Choroid plexus epithelial cell (primary cell): ENCODE measurements around the gene PHLDB2.

Source experiments
- DNase-seq: peaks from one replicate; pipeline ENCODE4 v3.0.0-alpha.2; 2010; ENCODE audit warnings: low read depth
- H3K4me3 ChIP-seq: 2 replicates; pipeline ENCODE4 v1.5.1; 2011; ENCODE audit warnings: low read depth, mild to moderate bottlenecking, control low read depth, low read length, moderate library complexity
- TF ChIP-seq, protein P1 (sequence below): conservative IDR thresholded peaks from 2 replicates; pipeline ENCODE4 v1.5.1; 2011; ENCODE audit warnings: low read depth, mild to moderate bottlenecking, control low read depth, inconsistent platforms, low read length, moderate library complexity

PHLDB2 gene

DNA sequence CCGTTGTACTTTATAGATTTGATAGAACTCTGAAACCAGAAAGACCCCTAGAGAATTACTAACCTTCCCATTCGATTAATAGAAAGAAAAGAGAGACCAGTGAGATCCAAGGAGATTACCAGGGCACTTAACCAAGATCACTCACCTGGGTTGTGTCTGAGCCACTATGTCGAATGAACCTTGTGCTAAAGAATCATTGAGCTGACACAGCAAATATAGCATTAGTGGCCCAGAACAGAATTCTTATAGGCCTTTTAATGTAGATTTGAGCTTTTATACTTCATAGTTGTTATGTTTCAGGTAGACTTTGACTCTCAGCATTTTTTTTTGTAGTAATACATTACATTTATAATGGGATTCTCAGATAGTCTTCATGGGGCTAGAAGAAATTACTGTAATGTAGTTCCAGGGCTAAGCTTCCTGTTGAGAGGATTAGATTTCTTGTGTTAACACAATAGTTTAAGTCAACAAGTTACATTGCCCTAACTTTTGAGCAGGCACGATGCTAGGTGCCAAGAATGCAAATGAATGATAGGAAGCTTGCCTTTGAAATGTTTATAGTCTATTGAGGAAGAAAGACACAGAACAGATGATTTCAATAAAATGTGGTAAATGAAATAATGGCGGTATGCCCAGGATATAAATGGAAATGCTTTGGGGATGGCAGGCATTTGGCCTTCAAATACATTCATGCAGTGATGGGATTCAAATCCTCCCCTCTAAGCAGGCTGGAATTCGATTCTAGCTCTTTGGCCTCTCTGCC lies 95.3 kb downstream of the PHLDB2 start:
- TF ChIP-seq, protein P1, sequence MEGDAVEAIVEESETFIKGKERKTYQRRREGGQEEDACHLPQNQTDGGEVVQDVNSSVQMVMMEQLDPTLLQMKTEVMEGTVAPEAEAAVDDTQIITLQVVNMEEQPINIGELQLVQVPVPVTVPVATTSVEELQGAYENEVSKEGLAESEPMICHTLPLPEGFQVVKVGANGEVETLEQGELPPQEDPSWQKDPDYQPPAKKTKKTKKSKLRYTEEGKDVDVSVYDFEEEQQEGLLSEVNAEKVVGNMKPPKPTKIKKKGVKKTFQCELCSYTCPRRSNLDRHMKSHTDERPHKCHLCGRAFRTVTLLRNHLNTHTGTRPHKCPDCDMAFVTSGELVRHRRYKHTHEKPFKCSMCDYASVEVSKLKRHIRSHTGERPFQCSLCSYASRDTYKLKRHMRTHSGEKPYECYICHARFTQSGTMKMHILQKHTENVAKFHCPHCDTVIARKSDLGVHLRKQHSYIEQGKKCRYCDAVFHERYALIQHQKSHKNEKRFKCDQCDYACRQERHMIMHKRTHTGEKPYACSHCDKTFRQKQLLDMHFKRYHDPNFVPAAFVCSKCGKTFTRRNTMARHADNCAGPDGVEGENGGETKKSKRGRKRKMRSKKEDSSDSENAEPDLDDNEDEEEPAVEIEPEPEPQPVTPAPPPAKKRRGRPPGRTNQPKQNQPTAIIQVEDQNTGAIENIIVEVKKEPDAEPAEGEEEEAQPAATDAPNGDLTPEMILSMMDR = no peak
- H3K4me3 ChIP-seq = no peak overlapping the region
- no peak for DNase-seq

DNA sequence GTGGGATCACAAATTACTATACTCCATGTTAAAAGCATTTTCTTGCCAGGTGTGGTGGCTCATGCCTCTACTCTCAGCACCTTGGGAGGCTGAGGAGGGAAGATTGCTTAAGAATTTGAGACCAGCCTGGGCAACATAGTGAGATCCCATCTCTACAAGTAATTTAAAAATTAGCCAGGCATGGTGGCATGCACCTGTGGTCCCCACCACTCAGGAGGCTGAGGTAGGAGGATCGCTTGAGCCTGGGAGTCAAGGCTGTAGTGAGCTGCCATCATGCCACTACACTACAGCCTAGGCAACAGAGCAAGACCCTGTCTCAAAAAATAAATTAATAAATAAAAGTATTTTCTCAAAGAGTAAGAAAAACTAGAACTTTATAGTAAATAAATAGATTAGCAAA lies 96.8 kb downstream of the PHLDB2 start:
- no peak for DNase-seq
- TF ChIP-seq, protein P1 = no peak
- H3K4me3 ChIP-seq = no peak overlapping the region

DNA sequence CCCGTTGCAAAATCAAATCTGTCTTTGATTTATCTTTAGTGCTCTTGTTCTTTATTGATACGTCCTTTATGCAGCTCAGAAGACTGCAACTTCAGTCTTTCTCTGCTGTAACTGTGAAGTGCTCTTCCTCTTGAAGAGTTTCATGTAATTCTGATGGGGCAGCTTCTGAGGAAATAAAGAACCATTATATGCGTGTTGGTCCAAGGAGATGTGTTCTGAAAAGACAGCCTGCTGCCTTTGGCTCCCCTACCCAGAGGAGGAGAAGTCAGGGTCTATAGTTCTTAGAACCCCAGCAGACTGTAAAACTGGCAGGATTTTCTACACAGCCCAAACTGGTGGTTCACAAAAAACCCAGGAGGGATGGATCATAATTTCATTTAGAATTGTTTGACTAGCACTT lies 97.4 kb downstream of the PHLDB2 start:
- no peak overlapping the region for H3K4me3 ChIP-seq
- TF ChIP-seq, protein P1 = no peak
- no peak for DNase-seq

DNA sequence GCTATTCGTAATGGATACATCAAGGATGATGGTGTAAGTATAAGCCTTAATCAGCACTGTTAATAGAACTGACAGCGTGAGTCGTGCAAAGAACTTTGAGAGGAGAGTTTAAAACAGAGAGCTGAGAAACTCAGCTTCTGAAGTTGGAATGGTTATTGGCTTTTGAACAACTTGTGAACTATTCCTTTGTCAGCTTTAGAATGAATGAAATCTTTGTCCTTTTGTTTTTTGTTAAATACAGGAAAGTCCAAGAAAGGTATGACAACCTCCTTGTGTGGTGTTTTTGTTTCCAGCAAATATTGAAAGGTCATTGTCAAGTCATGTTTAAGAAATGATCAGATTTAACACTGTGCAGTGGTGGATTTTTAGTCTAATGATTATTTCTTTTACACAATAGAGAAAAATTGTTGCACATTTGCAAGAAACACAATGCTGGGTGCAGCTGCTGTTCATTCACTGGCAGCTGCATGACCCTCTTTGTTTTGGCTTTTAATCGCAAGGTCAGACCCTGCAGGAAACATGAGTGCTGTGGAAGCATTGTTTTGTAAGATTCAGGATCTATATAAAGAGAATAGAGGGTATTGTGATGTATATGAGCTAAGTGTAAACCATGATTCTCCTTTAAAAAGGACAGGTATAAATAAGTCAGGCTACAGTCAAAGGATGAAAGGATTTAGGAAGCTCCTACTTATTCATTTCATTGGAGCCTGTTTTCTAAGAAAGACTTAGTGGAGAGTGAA lies 98.1 kb downstream of the PHLDB2 start:
- TF ChIP-seq, protein P1 = no peak
- no peak for DNase-seq
- H3K4me3 ChIP-seq = no peak overlapping the region

DNA sequence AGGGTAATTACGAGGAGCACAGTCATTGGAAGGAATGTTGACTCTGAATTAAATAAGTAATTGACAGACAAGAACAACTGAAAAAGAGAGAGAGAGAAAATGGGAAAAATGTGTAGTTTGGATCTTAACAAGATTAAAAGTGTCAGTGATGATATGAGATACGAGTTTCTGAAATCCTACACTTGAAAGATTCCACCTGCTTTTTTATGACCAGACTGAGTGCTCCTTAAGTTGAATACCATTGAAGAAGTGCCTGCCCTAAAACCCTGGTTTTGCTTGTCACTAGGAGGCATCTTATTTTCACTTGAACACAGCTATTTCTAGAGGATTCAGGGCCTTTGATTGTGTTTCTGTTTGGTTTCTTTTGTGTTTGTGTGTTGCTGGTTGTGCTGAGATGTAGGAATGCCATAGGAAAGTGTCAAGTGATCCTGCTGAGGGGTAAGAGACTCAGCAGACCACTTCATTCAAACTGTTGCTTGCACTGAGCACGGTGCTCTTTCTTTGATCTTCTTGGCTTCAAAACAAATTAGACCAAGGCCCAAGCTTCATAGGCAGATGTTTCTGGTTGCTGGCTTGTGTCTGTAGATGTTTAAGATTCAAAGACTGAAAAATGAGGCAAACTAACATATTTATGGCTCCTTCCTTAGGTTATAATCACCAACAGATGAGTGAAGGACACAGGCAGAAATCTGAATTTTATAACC lies 102.5 kb downstream of the PHLDB2 start:
- TF ChIP-seq, protein P1 = no peak
- H3K4me3 ChIP-seq = no peak overlapping the region
- DNase-seq = no peak

DNA sequence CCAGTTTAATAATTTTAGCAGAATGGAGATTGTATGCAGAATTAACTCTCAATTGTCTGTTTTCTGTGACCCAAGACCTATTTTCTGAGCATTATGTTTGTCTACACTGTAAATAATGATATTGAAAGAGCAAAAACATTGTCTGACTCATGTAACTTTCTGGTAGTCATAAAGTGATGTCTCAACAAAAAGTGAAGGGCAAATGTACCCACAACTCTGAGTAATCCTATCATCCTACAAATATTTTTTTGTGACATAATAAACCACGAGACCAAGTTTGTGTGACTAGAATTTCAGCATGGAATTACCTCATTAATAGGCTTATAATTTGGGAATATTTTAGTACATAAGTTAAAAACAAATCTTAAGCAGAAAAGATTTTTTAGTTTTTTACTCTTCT lies 104.4 kb downstream of the PHLDB2 start:
- H3K4me3 ChIP-seq = no peak overlapping the region
- TF ChIP-seq, protein P1 = no peak
- peak; percentile 86 for DNase-seq
